Duodenal mucosa (tissue), 2 donors: ENCODE data around the gene PSMB9.
A peak's percentile ranks its signal among the peaks of the same experiment; 100 is the strongest.

Experiments
- H3K27ac ChIP-seq: one replicate; pipeline ENCODE4 v1.7.0; 2013; ENCODE audit warnings: low read depth, low read length
- H3K27me3 ChIP-seq, 2 donors: one replicate each; pipeline ENCODE4 v1.7.0; 2013; ENCODE audit warnings: low read length in 2 of 2, control low read depth in 1 of 2; ENCODE audit not compliant: insufficient read depth in 2 of 2, control insufficient read depth in 1 of 2
- H3K36me3 ChIP-seq, 2 donors: one replicate each; pipeline ENCODE4 v1.7.0; 2013; ENCODE audit warnings: low read length in 2 of 2, control low read depth in 1 of 2; ENCODE audit not compliant: insufficient read depth in 2 of 2, control insufficient read depth in 1 of 2
- H3K4me1 ChIP-seq, 2 donors: one replicate each; pipeline ENCODE4 v1.7.0; 2013; ENCODE audit warnings: low read length in 2 of 2, control low read depth in 1 of 2; ENCODE audit not compliant: insufficient read depth in 2 of 2, control insufficient read depth in 1 of 2
- H3K4me3 ChIP-seq, 2 donors: one replicate each; pipeline ENCODE4 v1.7.0; 2013; ENCODE audit warnings: low read length in 2 of 2, low read depth in 1 of 2
- H3K9ac ChIP-seq, 2 donors: one replicate each; pipeline ENCODE4 v1.7.0; 2013; ENCODE audit warnings: low read length in 2 of 2, low read depth in 1 of 2
- H3K9me3 ChIP-seq, 2 donors: one replicate each; pipeline ENCODE4 v1.7.0; 2013; ENCODE audit warnings: low read length in 2 of 2, control low read depth in 1 of 2; ENCODE audit not compliant: control insufficient read depth in 1 of 2

The PSMB9 gene

DNA sequence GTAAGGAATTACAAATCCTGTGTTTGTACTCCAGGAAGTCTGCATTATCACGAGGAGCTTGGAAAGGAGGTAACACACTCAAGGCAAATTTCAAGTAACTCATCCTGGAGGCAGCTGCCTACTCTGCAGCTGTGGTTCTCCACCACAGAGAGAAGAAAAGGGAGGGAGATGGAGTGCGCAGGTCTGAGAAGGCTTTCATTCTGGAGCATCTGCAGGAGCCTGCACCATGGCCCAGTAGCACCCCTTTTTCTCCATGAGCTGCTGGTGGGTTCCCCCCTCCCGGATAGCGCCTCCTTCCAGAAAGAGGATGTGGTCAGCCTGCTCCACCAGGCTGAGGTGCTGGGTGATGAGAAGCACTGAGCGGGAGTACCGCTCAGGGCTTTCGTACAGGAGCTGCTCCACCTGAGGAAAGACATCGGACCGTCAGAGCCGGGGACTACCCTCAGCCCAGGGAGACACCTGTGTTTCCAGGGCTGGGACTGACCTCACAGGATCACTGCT, 8.6 kb upstream of the PSMB9 start:
- Histone ChIP-seq H3K4me1 (peaks cover 33 to 55% of the 10 kb centered on the region in 2 donors), H3K9ac (peak overlapping the region; percentile 89 to 97), H3K27ac (peak overlapping the region; percentile 93), H3K36me3 (peaks cover 64 to 72% of the 10 kb centered on the region in 2 donors), H3K4me3 (peak overlapping the region; percentile 90 to 99), H3K9me3 (no peaks in the 10 kb centered on the region), H3K27me3 (no peaks in the 10 kb centered on the region)

DNA sequence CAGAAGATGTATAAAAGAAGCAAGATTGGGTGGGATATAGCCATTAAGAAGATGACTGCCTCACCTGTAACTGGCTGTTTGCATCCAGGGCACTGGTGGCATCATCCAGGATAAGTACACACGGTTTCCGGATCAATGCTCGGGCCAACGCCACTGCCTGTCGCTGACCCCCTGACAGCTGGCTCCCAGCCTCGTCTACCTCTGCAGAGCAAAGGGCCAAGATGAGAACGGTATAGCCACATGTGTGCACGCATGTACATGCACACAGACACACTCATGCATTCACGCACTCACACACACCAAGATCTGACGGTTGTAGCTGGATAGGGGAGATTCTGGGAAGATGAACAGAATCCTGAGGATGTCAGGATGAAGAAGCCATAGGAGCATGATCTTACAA, 7.0 kb upstream of the PSMB9 start:
- H3K9ac ChIP-seq = no peak overlapping the region
- peaks cover 63 to 69% of the 10 kb centered on the region in 2 donors for H3K36me3 ChIP-seq
- H3K9me3 ChIP-seq = no peaks in the 10 kb centered on the region
- H3K27ac ChIP-seq = no peak overlapping the region
- no peaks in the 10 kb centered on the region for H3K27me3 ChIP-seq
- H3K4me3 ChIP-seq = no peak overlapping the region
- H3K4me1 ChIP-seq = peaks cover 43 to 63% of the 10 kb centered on the region in 2 donors

DNA sequence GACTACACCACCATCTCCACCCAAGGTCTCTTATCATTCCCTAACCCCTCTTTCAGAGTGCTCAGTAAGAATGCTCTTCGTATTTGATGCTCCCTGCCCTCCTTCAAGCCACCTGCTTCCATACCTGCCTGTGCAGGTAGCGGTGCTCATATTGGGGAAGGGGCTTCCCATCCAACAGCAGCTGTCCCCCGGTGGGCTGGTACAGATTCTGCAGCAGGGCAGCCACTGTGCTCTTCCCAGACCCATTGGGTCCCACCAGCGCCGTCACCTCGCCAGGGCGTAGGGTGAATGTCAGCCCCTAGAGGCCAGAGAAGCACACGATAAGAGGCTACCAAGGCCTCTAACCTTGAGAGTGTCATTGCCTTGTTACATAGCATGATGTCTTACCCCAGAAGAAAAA, 6.2 kb upstream of the PSMB9 start:
- H3K9ac ChIP-seq = no peak overlapping the region
- no peaks in the 10 kb centered on the region for H3K9me3 ChIP-seq
- H3K27ac ChIP-seq = no peak overlapping the region
- H3K4me1 ChIP-seq = peaks cover 41 to 59% of the 10 kb centered on the region in 2 donors
- peaks cover 56 to 62% of the 10 kb centered on the region in 2 donors for H3K36me3 ChIP-seq
- no peak overlapping the region for H3K4me3 ChIP-seq
- H3K27me3 ChIP-seq = no peaks in the 10 kb centered on the region

DNA sequence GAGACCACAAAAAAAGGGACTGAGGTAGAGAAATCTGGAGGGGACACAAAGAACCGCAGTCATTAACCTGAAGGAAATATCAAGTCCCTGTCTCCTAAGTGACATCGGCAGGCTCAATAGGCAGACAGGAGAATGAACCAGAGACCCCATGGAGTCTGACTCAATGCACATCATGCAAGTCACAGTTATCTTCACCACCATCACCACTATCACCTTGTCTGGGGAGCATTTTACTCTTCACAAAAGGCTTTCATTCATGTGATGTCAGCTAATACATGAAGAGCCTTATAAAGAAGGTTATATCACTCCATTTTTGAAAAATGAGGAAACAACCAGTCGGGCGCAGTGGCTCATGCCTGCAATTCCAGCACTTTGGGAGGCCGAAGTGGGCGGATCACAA, 4.9 kb upstream of the PSMB9 start:
- Histone ChIP-seq H3K27ac (no peak overlapping the region), H3K9ac (peak overlapping the region in 1 of 2 donors; percentile 20), H3K27me3 (no peaks in the 10 kb centered on the region), H3K36me3 (peaks cover 56 to 62% of the 10 kb centered on the region in 2 donors), H3K4me1 (peaks cover 38 to 54% of the 10 kb centered on the region in 2 donors), H3K9me3 (no peaks in the 10 kb centered on the region), H3K4me3 (no peak overlapping the region)

DNA sequence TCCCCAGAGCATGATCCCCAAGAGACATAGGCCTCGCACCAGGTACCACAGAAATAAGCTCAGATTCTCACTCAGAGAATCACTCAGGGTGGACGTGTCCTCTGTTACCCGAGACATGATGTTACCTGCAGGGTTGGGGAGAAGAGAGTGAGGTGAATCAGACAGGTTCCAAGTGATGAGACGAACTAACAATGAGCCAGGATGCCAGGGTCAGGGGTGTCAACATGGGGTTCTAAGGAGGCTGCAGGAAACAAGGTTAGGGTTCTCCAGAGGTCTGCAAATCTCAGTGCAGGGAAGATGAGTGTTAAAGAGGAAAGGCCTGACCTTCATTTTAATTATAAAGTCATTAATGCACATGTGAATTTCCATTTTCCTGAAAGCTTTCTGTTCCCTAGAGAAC, 3.0 kb upstream of the PSMB9 start:
- Histone ChIP-seq H3K9ac (peak overlapping the region in 1 of 2 donors; percentile 20), H3K27ac (no peak overlapping the region), H3K27me3 (no peaks in the 10 kb centered on the region), H3K4me3 (peak overlapping the region in 1 of 2 donors; percentile 94), H3K4me1 (peaks cover 42 to 54% of the 10 kb centered on the region in 2 donors), H3K9me3 (no peaks in the 10 kb centered on the region), H3K36me3 (peaks cover 46 to 53% of the 10 kb centered on the region in 2 donors)

DNA sequence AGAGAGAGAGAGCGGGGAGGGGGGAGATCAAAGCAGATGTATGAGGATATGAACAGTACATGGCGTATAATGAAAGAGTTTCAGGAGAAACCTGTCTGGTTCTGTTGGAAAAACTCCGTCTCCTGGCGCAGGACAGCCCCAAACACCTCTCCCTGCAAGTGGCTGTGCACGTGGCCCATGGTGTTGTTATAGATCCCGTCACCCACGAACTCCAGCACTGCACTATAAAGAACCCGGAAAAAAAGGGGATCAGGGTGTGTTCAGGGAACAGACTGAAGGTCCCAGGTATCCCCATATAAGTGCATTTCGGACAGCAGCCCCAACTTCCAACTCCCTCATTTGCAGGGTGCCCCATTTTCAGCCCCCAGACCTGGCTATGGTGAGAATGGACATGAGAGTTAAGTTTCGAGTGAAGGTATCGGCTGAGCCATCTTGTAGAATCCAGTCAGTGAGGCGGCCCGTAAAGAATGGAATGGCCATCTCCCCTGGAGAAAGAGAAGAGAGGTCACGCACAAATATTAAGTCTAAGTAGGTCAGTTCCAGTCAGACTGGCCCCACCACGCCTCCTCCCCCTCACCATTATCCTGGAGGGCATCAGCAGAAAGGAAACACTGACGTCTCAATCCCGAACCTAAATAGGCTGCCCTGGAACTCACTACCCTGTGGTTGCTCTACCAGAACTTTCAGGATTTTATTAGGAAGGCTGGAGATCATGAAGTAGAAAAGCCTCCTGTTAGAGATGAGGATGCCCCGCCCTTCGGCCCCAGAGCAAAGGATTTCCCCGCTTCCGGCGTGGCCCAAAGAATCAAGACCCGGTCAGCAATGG, 1.8 kb upstream of the PSMB9 start:
- no peaks in the 10 kb centered on the region for H3K27me3 ChIP-seq
- peak overlapping the region; percentile 94 to 97 for H3K4me3 ChIP-seq
- H3K9ac ChIP-seq = peak overlapping the region; percentile 97 to 100
- H3K27ac ChIP-seq = peak overlapping the region; percentile 100
- H3K9me3 ChIP-seq = no peaks in the 10 kb centered on the region
- peaks cover 43 to 44% of the 10 kb centered on the region in 2 donors for H3K36me3 ChIP-seq
- peaks cover 40 to 53% of the 10 kb centered on the region in 2 donors for H3K4me1 ChIP-seq

DNA sequence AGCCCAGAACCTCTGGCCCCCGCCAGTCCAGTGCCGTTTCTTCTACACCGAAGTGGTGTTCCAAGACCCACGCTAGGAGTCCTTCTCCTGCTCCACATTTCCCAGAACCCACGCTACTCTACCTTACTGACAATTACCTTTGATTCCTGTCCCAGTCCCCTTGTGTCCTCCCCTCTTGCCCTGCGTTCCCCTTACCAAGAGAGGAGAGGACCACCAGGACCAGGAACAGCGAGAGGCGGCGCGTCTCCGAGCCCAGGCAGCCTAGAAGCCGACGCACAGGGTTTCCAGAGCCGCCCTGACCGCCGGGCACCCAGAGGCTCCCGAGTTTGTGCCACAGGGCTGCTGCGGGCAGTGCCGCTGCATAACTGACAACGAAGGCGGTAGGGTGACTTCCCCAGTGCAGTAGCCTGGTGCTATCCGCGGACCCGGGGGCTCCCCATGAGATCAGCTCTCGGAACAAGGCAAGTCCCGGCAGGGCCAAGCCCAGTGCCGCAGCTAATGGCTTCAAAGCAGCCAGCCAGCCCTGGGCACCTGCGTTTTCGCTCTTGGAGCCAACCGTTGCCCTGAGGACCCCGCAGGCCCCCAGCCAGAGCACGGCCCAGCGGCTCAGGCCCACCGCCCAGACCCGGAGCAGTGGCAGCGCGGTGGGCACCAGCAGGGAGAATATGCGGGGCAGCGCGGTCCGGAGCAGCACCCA, 1.0 kb upstream of the PSMB9 start:
- no peaks in the 10 kb centered on the region for H3K27me3 ChIP-seq
- H3K36me3 ChIP-seq = peaks cover 43 to 44% of the 10 kb centered on the region in 2 donors
- peak overlapping the region; percentile 100 for H3K27ac ChIP-seq
- peak overlapping the region; percentile 97 to 100 for H3K9ac ChIP-seq
- no peaks in the 10 kb centered on the region for H3K9me3 ChIP-seq
- peaks cover 41 to 51% of the 10 kb centered on the region in 2 donors for H3K4me1 ChIP-seq
- H3K4me3 ChIP-seq = peak overlapping the region; percentile 94 to 97

DNA sequence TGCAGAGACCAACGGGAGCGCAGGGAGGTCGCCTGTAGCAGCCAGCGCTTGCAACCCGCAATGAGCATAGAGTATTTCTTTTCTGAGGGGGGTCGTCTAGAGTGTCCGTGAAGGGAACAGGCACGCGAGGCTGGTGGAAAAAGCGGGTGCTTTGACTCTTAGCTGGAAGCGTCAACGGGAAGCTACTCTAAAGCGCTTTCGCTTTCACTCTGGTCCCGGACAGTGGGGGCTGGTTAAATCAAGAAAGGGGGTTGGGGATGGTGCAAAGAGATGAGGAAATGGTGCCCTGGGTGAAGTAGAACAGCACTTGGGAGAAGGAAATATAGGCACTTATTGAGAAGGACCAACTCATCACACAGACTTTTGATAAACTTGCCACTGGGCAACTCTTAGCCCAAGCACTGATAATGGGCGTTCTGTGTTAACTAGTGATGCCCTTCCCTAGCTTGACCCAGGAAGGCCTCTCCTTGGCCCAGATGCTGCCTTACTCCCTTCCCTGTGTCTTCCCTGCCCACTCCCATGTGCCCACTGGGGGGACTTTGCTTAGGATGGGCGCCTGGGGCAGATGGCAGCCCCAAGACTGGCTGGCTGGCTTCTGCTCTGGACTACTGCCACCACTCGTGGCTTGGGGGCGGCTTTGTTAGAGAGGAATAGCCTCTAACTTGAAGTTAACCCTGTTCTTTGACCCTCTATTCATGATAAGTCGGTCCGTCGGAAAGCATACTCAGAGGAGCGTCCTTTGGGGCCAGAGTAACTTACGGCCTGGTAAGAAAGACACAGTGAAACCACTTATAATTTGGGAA, 585 bp downstream of the PSMB9 start:
- H3K36me3 ChIP-seq = peaks cover 44 to 46% of the 10 kb centered on the region in 2 donors
- peaks cover 40 to 41% of the 10 kb centered on the region in 2 donors for H3K4me1 ChIP-seq
- H3K9ac ChIP-seq = peak overlapping the region; percentile 97 to 100

DNA sequence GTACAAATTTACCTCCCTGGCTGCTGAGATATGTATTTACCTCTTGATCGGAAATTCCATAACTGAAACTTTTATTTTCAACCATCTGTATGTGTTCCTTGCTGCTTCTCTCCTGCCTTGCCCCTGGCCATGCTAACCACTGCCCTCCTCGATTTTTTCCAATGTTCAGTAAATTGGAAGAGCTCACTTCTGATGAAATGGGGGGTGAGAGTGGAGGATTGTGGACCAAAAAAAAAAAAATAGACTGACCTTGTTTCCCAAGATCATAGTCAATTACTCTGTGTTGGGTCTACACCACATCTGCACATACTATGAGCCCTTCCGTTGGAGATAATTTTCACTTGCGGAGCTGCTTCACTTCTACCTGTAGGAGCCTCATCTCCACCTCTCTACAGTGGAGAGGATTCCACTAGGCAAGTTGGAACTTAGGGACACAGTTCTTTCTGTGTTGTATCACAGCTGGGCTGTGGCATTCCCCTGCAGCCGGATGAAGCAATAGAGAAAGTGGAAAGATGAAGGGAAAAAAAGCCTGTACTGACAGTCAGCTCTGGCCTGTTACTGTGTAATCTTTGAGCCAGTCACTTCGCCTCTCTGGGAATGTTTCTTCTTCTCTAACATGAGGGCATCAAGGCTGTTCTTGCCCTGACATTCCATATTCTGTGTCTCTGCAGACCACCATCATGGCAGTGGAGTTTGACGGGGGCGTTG, 1.6 kb downstream of the PSMB9 start:
- H3K9me3 ChIP-seq = no peaks in the 10 kb centered on the region
- peaks cover 39% of the 10 kb centered on the region in 2 donors for H3K36me3 ChIP-seq
- H3K9ac ChIP-seq = peak overlapping the region in 1 of 2 donors; percentile 97
- H3K4me1 ChIP-seq = peaks cover 35 to 38% of the 10 kb centered on the region in 2 donors
- H3K4me3 ChIP-seq = peak overlapping the region; percentile 94 to 97
- no peaks in the 10 kb centered on the region for H3K27me3 ChIP-seq
- peak overlapping the region; percentile 100 for H3K27ac ChIP-seq

More for the DNA sequence above, 585 bp downstream of the PSMB9 start:
- no peaks in the 10 kb centered on the region for H3K9me3 ChIP-seq
- H3K27me3 ChIP-seq = no peaks in the 10 kb centered on the region
- H3K4me3 ChIP-seq = peak overlapping the region; percentile 94 to 97
- peak overlapping the region; percentile 100 for H3K27ac ChIP-seq
